ENCODE measurements around the gene TPRX1.
"Not testable (repeated sequence)": the region's sequence is repeated elsewhere in the genome, so short reads cannot be mapped to it uniquely, and the experiment has no call there.

Gene TPRX1

GRCh38 chr19:47804451-47804850 lies at the start of gene TPRX1:
TPRX1 (minus strand) TSS chr19:47804551; CDS start chr19:47804539, 12 bp downstream.
- DNase-seq = not testable (repeated sequence)

- no peak for DNase-seq
Observed at GRCh38 chr19:47853003-47853402, 48.7 kb upstream of the TPRX1 start.

GRCh38 chr19:47848823-47849473 lies 44.6 kb upstream of the TPRX1 start:
- DNase-seq = no peak

GRCh38 chr19:47848425-47848822 lies 44.1 kb upstream of the TPRX1 start:
- no peak for DNase-seq

GRCh38 chr19:47842941-47843340 lies 38.6 kb upstream of the TPRX1 start:
- no peak for DNase-seq

GRCh38 chr19:47839913-47840312 lies 35.6 kb upstream of the TPRX1 start:
- no peak for DNase-seq

- no peak for DNase-seq
Observed at GRCh38 chr19:47839411-47839810, 35.1 kb upstream of the TPRX1 start.

GRCh38 chr19:47836038-47836437 lies 31.7 kb upstream of the TPRX1 start:
- DNase-seq = no peak

- no peak for DNase-seq
Observed at GRCh38 chr19:47832723-47833122, 28.4 kb upstream of the TPRX1 start.

- no peak for DNase-seq
Observed at GRCh38 chr19:47826800-47827199, 22.4 kb upstream of the TPRX1 start.

- DNase-seq = no peak
Observed at GRCh38 chr19:47824396-47824795, 20.0 kb upstream of the TPRX1 start.

- no peak for DNase-seq
Observed at GRCh38 chr19:47821460-47822020, 17.2 kb upstream of the TPRX1 start, which contains the start of gene CRX. CRX (plus strand) TSS chr19:47821937; CDS start chr19:47834444, 12,507 bp downstream.

- no peak for DNase-seq
Observed at GRCh38 chr19:47820410-47820809, 16.1 kb upstream of the TPRX1 start.

- no peak for DNase-seq
Observed at GRCh38 chr19:47819858-47820257, 15.5 kb upstream of the TPRX1 start.

- DNase-seq = not testable (repeated sequence)
Observed at GRCh38 chr19:47818221-47818620, 13.9 kb upstream of the TPRX1 start.

GRCh38 chr19:47816270-47816669 lies 11.9 kb upstream of the TPRX1 start:
- not testable (repeated sequence) for DNase-seq

- no peak for DNase-seq
Observed at GRCh38 chr19:47813995-47814328, 9.6 kb upstream of the TPRX1 start.

GRCh38 chr19:47813304-47813994 lies 9.1 kb upstream of the TPRX1 start:
- no peak for DNase-seq

GRCh38 chr19:47806435-47806834 lies 2.1 kb upstream of the TPRX1 start:
- DNase-seq = no peak

- DNase-seq = no peak
Observed at GRCh38 chr19:47805313-47805712, 962 bp upstream of the TPRX1 start.

- DNase-seq = not testable (repeated sequence)
Observed at GRCh38 chr19:47803671-47804070, 680 bp downstream of the TPRX1 start.

- DNase-seq = not testable (repeated sequence)
Observed at GRCh38 chr19:47803148-47803547, 1.2 kb downstream of the TPRX1 start.

- no peak for DNase-seq
Observed at GRCh38 chr19:47802521-47803043, 1.8 kb downstream of the TPRX1 start.

GRCh38 chr19:47801270-47801669 lies 3.1 kb downstream of the TPRX1 start:
- no peak for DNase-seq

Data from SIG-M5 (cell line).